HepG2 (cell line): ENCODE results near the gene CAPN15. TPM values are rescaled to one million over a fixed set of nuclear protein-coding genes. Genes with fewer than 3 reads are reported as not detected.

ENCODE experiments used
- CEBPB ChIP-seq: IDR thresholded peaks from 2 replicates; pipeline ENCODE4 v1.6.1; 2011; ENCODE audit warnings: low read depth, low read length, improper control_type of control experiment, borderline replicate concordance
- EZH2 ChIP-seq: conservative IDR thresholded peaks from 2 replicates; pipeline ENCODE4 v1.6.1; 2012; ENCODE audit warnings: mild to moderate bottlenecking, low read depth, low read length, moderate library complexity
- FOXK1 ChIP-seq: sonication (generic); formaldehyde crosslinking; IDR thresholded peaks from 2 replicates; pipeline ENCODE4 v1.4.0; 2020; ENCODE audit warnings: low read depth, missing genetic modification reagents, borderline replicate concordance
- HIVEP1 ChIP-seq: sonication (generic); formaldehyde crosslinking; IDR thresholded peaks from 2 replicates; pipeline ENCODE4 v1.4.0; 2020; ENCODE audit warnings: mild to moderate bottlenecking, missing genetic modification reagents
- KMT2A ChIP-seq: sonication (generic); formaldehyde crosslinking; IDR thresholded peaks from 2 replicates; pipeline ENCODE4 v1.4.0; 2020; ENCODE audit warnings: missing genetic modification reagents
- MEIS1 ChIP-seq: sonication (generic); formaldehyde crosslinking; IDR thresholded peaks from 2 replicates; pipeline ENCODE4 v1.9.0; 2021; ENCODE audit warnings: mild to moderate bottlenecking, missing genetic modification reagents, moderate library complexity, borderline replicate concordance
- MTF1 ChIP-seq: sonication (generic); formaldehyde crosslinking; IDR thresholded peaks from 2 replicates; pipeline ENCODE4 v1.5.0; 2020; ENCODE audit warnings: missing genetic modification reagents
- PAX8 ChIP-seq: sonication (generic); formaldehyde crosslinking; IDR thresholded peaks from 2 replicates; pipeline ENCODE4 v1.8.0; 2022; ENCODE audit warnings: mild to moderate bottlenecking, missing genetic modification reagents, borderline replicate concordance
- PRMT3 ChIP-seq: sonication (generic); formaldehyde crosslinking; IDR thresholded peaks from 2 replicates; pipeline ENCODE4 v1.8.1; 2022; ENCODE audit warnings: low read depth, mild to moderate bottlenecking, moderate library complexity, missing genetic modification reagents, borderline replicate concordance
- SRSF9 ChIP-seq: fragments of 200-400 bp; formaldehyde crosslinking; IDR thresholded peaks from 2 replicates; pipeline ENCODE4 v1.6.1; 2018; ENCODE audit warnings: borderline replicate concordance, mild to moderate bottlenecking, low read depth, low read length; ENCODE audit not compliant: insufficient read depth, poor library complexity, severe bottlenecking
- WIZ ChIP-seq: sonication (generic); formaldehyde crosslinking; IDR thresholded peaks from 2 replicates; pipeline ENCODE4 v1.5.1; 2020; ENCODE audit warnings: mild to moderate bottlenecking, missing genetic modification reagents
- YY1 ChIP-seq: IDR thresholded peaks from 2 replicates; pipeline ENCODE4 v1.6.1; 2011; ENCODE audit warnings: low read length, low read depth, moderate library complexity, mild to moderate bottlenecking; ENCODE audit not compliant: insufficient read depth, insufficient replicate concordance
- ZBTB21 ChIP-seq: sonication (generic); formaldehyde crosslinking; IDR thresholded peaks from 2 replicates; pipeline ENCODE4 v1.4.0; 2020; ENCODE audit warnings: missing genetic modification reagents
- ZFAT ChIP-seq: sonication (generic); formaldehyde crosslinking; conservative IDR thresholded peaks from 2 replicates; pipeline ENCODE4 v1.8.1; 2023; ENCODE audit warnings: missing genetic modification reagents, inconsistent platforms
- ZNF432 ChIP-seq: sonication (generic); formaldehyde crosslinking; IDR thresholded peaks from 2 replicates; pipeline ENCODE4 v1.5.0; 2020; ENCODE audit warnings: missing genetic modification reagents, mild to moderate bottlenecking, borderline replicate concordance
- ZNF552 ChIP-seq: sonication (generic); formaldehyde crosslinking; IDR thresholded peaks from 2 replicates; pipeline ENCODE4 v1.9.0; 2022; ENCODE audit warnings: missing genetic modification reagents, mild to moderate bottlenecking, borderline replicate concordance
- ZNF672 ChIP-seq: sonication (generic); formaldehyde crosslinking; IDR thresholded peaks from 2 replicates; pipeline ENCODE4 v1.8.1; 2022; ENCODE audit warnings: missing genetic modification reagents
- ZNF747 ChIP-seq: sonication (generic); formaldehyde crosslinking; IDR thresholded peaks from 2 replicates; pipeline ENCODE4 v1.8.1; 2023; ENCODE audit warnings: missing genetic modification reagents, mild to moderate bottlenecking, borderline replicate concordance
- polyA plus RNA-seq, 8 experiments: library from polyadenylated mRNA; depleted of rRNA in 3 of 8; stranded (reverse) in 7 of 8; unstranded in 1 of 8; fragments of >200 nt; fragmentation: Illumina TruSeq in 4 of 8; extraction: Trizol in 4 of 8; gene quantifications; 2 replicates each; pipeline versions ENCODE4 v1.2.1 to v1.2.3, GENCODE V29; 2011 to 2016; ENCODE audit warnings: low read depth in 4 of 8, missing spikeins in 1 of 8, mixed read lengths in 1 of 8; ENCODE audit not compliant: insufficient read depth in 1 of 8
- total RNA-seq, 5 experiments: library from RNA; depleted of rRNA; stranded (reverse); fragments of >200 nt; fragmentation: Illumina TruSeq; extraction: Trizol; gene quantifications; 2 replicates each; pipeline ENCODE4 v1.2.3, GENCODE V29; 2016; ENCODE audit warnings: low read depth in 1 of 5
- TF ChIP-seq, protein P1 (sequence below): sonication (generic); formaldehyde crosslinking; IDR thresholded peaks from 2 replicates; pipeline ENCODE4 v1.4.0; 2020; ENCODE audit warnings: missing genetic modification reagents, mild to moderate bottlenecking, borderline replicate concordance
- TF ChIP-seq, protein P2 (sequence below): sonication (generic); formaldehyde crosslinking; IDR thresholded peaks from 2 replicates; pipeline ENCODE4 v1.8.0; 2022; ENCODE audit warnings: mild to moderate bottlenecking, missing genetic modification reagents, moderate library complexity
- TF ChIP-seq, protein P3 (sequence below): sonication (generic); formaldehyde crosslinking; IDR thresholded peaks from 2 replicates; pipeline ENCODE4 v1.4.0; 2020; ENCODE audit warnings: missing genetic modification reagents, borderline replicate concordance
- TF ChIP-seq, protein P4 (sequence below): sonication (generic); formaldehyde crosslinking; IDR thresholded peaks from 2 replicates; pipeline ENCODE4 v1.4.0; 2020; ENCODE audit warnings: low read depth, mild to moderate bottlenecking, missing genetic modification reagents

CAPN15 gene
- total and polyA plus RNA-seq, 2 of the 13 experiments (the other 11 are each of a cell fraction or from before 2014, with no cell fraction given): 14.9 to 24.5 TPM

DNA sequence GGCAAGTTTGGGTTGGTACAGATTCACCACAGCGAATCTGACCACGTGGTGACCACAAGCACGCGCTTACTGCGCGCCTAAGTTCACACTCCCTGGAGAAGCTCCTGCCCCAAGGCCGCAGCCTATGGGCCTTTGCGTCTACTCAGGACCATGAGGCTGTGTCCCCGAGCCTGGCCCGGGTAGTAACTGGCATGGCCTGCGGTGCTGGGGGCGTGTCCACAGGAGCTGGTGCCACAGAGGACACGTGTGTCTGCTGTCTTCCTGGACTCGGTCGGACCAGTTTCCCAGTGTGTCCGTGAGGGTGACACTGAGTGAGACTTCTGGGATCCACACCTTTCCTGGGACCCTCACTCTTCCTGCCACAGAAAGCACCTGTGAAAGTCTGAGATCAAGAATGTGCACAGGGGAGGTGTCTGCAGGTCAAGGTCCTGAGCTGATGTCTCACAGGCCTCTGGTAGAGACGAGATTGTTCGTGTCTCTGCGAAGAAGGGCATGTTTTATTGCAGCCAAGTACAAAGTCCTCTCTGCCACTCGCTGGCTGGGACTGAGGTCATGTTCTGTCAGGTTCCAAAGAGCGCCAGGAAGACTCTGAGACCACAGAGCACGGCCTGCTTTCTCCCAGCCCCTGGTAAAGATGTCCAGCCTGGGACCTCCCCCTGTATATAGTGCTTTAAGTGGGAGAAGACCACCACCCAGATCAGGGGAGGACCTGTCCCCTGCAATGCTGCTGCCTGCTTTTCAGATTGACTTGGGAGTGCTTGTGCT lies 25.2 kb upstream of the CAPN15 start (continued):
- no peak for TF ChIP-seq ZNF672 (CRISPR knock-in tag)
- TF ChIP-seq CEBPB: peak; percentile 12; the same call in 1 of the 2 replicates
- TF ChIP-seq ZNF747: 0 out of 2 replicates have a peak, but pooled peaks have one; percentile 69
- TF ChIP-seq FOXK1: peak; percentile 13; the same call in 1 of the 2 replicates
- no peak for TF ChIP-seq PAX8
- TF ChIP-seq MEIS1 (CRISPR knock-in tag): no peak
- TF ChIP-seq ZFAT (CRISPR knock-in tag): no peak
- TF ChIP-seq YY1: no peak
- TF ChIP-seq, protein P1, sequence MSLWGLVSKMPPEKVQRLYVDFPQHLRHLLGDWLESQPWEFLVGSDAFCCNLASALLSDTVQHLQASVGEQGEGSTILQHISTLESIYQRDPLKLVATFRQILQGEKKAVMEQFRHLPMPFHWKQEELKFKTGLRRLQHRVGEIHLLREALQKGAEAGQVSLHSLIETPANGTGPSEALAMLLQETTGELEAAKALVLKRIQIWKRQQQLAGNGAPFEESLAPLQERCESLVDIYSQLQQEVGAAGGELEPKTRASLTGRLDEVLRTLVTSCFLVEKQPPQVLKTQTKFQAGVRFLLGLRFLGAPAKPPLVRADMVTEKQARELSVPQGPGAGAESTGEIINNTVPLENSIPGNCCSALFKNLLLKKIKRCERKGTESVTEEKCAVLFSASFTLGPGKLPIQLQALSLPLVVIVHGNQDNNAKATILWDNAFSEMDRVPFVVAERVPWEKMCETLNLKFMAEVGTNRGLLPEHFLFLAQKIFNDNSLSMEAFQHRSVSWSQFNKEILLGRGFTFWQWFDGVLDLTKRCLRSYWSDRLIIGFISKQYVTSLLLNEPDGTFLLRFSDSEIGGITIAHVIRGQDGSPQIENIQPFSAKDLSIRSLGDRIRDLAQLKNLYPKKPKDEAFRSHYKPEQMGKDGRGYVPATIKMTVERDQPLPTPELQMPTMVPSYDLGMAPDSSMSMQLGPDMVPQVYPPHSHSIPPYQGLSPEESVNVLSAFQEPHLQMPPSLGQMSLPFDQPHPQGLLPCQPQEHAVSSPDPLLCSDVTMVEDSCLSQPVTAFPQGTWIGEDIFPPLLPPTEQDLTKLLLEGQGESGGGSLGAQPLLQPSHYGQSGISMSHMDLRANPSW (CRISPR knock-in tag): no peak
- TF ChIP-seq ZBTB21 (CRISPR knock-in tag): no peak
- TF ChIP-seq HIVEP1 (CRISPR knock-in tag): 0 out of 2 replicates have a peak, but pooled peaks have one; percentile 11
- no peak for TF ChIP-seq ZNF552 (CRISPR knock-in tag)
- TF ChIP-seq, protein P2, sequence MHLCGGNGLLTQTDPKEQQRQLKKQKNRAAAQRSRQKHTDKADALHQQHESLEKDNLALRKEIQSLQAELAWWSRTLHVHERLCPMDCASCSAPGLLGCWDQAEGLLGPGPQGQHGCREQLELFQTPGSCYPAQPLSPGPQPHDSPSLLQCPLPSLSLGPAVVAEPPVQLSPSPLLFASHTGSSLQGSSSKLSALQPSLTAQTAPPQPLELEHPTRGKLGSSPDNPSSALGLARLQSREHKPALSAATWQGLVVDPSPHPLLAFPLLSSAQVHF: no peak
- TF ChIP-seq SRSF9: no peak
- no peak for TF ChIP-seq EZH2
- no peak; the same call in 1 of the 2 replicates for TF ChIP-seq KMT2A
- no peak for TF ChIP-seq ZNF432
- TF ChIP-seq, protein P3, sequence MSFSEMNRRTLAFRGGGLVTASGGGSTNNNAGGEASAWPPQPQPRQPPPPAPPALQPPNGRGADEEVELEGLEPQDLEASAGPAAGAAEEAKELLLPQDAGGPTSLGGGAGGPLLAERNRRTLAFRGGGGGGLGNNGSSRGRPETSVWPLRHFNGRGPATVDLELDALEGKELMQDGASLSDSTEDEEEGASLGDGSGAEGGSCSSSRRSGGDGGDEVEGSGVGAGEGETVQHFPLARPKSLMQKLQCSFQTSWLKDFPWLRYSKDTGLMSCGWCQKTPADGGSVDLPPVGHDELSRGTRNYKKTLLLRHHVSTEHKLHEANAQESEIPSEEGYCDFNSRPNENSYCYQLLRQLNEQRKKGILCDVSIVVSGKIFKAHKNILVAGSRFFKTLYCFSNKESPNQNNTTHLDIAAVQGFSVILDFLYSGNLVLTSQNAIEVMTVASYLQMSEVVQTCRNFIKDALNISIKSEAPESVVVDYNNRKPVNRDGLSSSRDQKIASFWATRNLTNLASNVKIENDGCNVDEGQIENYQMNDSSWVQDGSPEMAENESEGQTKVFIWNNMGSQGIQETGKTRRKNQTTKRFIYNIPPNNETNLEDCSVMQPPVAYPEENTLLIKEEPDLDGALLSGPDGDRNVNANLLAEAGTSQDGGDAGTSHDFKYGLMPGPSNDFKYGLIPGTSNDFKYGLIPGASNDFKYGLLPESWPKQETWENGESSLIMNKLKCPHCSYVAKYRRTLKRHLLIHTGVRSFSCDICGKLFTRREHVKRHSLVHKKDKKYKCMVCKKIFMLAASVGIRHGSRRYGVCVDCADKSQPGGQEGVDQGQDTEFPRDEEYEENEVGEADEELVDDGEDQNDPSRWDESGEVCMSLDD (CRISPR knock-in tag): no peak; the same call in 1 of the 2 replicates
- TF ChIP-seq, protein P4, sequence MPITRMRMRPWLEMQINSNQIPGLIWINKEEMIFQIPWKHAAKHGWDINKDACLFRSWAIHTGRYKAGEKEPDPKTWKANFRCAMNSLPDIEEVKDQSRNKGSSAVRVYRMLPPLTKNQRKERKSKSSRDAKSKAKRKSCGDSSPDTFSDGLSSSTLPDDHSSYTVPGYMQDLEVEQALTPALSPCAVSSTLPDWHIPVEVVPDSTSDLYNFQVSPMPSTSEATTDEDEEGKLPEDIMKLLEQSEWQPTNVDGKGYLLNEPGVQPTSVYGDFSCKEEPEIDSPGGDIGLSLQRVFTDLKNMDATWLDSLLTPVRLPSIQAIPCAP (CRISPR knock-in tag): no peak
- no peak for TF ChIP-seq PRMT3 (CRISPR knock-in tag)
- no peak for TF ChIP-seq MTF1 (CRISPR knock-in tag)
- no peak for TF ChIP-seq WIZ (CRISPR knock-in tag)
